H9 (cell line): ENCODE measurements around the gene FOXD2. TPM values are rescaled to one million over a fixed set of nuclear protein-coding genes. Genes with fewer than 3 reads are reported as not detected.

Source experiments
- DNase-seq: peaks from one replicate; pipeline ENCODE4 v3.0.0-alpha.2; 2017
- H2AFZ ChIP-seq: one replicate; pipeline ENCODE4 v1.6.1; 2013; ENCODE audit warnings: mild to moderate bottlenecking, low read length, control low read depth, moderate library complexity
- H2AK5ac ChIP-seq: 2 replicates; pipeline ENCODE4 v1.6.1; 2013; ENCODE audit warnings: low read length, control low read depth, mixed read lengths; ENCODE audit not compliant: insufficient read length
- H2BK120ac ChIP-seq: one replicate; pipeline ENCODE4 v1.6.1; 2013; ENCODE audit warnings: low read depth, mild to moderate bottlenecking, low read length, control low read depth, inconsistent platforms; ENCODE audit not compliant: poor library complexity, severe bottlenecking
- H2BK12ac ChIP-seq: 2 replicates; pipeline ENCODE4 v1.6.1; 2013; ENCODE audit warnings: low read length, control low read depth, mixed read lengths, low read depth; ENCODE audit not compliant: insufficient read length
- H2BK15ac ChIP-seq: 2 replicates; pipeline ENCODE4 v1.6.1; 2013; ENCODE audit warnings: low read depth, low read length, control low read depth
- H2BK20ac ChIP-seq: one replicate; pipeline ENCODE4 v1.6.1; 2013; ENCODE audit warnings: low read depth, mild to moderate bottlenecking, low read length, control low read depth, inconsistent platforms; ENCODE audit not compliant: poor library complexity, severe bottlenecking
- H2BK5ac ChIP-seq: 2 replicates; pipeline ENCODE4 v1.6.1; 2013; ENCODE audit warnings: low read length, control low read depth, mixed read lengths; ENCODE audit not compliant: insufficient read length
- H3K14ac ChIP-seq: 2 replicates; pipeline ENCODE4 v1.6.1; 2013; ENCODE audit warnings: low read length, control low read depth; ENCODE audit not compliant: insufficient read depth
- H3K18ac ChIP-seq: 2 replicates; pipeline ENCODE4 v1.6.1; 2013; ENCODE audit warnings: low read depth, mild to moderate bottlenecking, mixed read lengths, low read length, control low read depth; ENCODE audit not compliant: insufficient read length
- H3K23ac ChIP-seq: 2 replicates; pipeline ENCODE4 v1.6.1; 2013; ENCODE audit warnings: low read length, control low read depth, mixed read lengths, low read depth; ENCODE audit not compliant: insufficient read length
- H3K23me2 ChIP-seq: 2 replicates; pipeline ENCODE4 v1.6.1; 2013; ENCODE audit warnings: low read depth, mild to moderate bottlenecking, mixed read lengths, low read length, control low read depth; ENCODE audit not compliant: insufficient read length, poor library complexity, severe bottlenecking
- H3K27ac ChIP-seq: 2 replicates; pipeline ENCODE4 v1.5.1; 2013; ENCODE audit warnings: low read length, control low read depth, mixed read lengths, low read depth; ENCODE audit not compliant: insufficient read length
- H3K27me3 ChIP-seq: 2 replicates; pipeline ENCODE4 v1.6.1; 2013; ENCODE audit warnings: low read length, control low read depth, inconsistent platforms; ENCODE audit not compliant: insufficient read depth
- H3K4ac ChIP-seq: 2 replicates; pipeline ENCODE4 v1.6.1; 2013; ENCODE audit warnings: low read depth, mild to moderate bottlenecking, control low read depth, inconsistent platforms, low read length, moderate library complexity
- H3K4me1 ChIP-seq: 2 replicates; pipeline ENCODE4 v1.6.1; 2013; ENCODE audit warnings: low read length, control low read depth, inconsistent platforms; ENCODE audit not compliant: insufficient read depth
- H3K4me2 ChIP-seq: 2 replicates; pipeline ENCODE4 v1.6.1; 2013; ENCODE audit warnings: low read length, control low read depth, mixed read lengths; ENCODE audit not compliant: insufficient read length, insufficient read depth
- H3K56ac ChIP-seq: 2 replicates; pipeline ENCODE4 v1.6.1; 2013; ENCODE audit warnings: low read depth, mild to moderate bottlenecking, mixed read lengths, low read length, control low read depth; ENCODE audit not compliant: insufficient read length
- H3K79me1 ChIP-seq: 2 replicates; pipeline ENCODE4 v1.6.1; 2013; ENCODE audit warnings: low read depth, mild to moderate bottlenecking, moderate library complexity, low read length, control low read depth, inconsistent platforms; ENCODE audit not compliant: insufficient read depth, poor library complexity, severe bottlenecking
- H3K79me2 ChIP-seq: 2 replicates; pipeline ENCODE4 v1.6.1; 2013; ENCODE audit warnings: low read length, control low read depth, inconsistent platforms; ENCODE audit not compliant: insufficient read depth
- H3K9ac ChIP-seq: 2 replicates; pipeline ENCODE4 v1.6.1; 2013; ENCODE audit warnings: low read length, control low read depth, mixed read lengths; ENCODE audit not compliant: insufficient read length; ENCODE audit errors: extremely low read depth
- H3K9me3 ChIP-seq: one replicate; pipeline ENCODE4 v1.6.1; 2013; ENCODE audit warnings: low read depth, low read length, inconsistent platforms; ENCODE audit not compliant: control insufficient read depth
- H3T11ph ChIP-seq: one replicate; pipeline ENCODE4 v1.6.1; 2013; ENCODE audit warnings: mild to moderate bottlenecking, low read length, control low read depth, inconsistent platforms
- H4K20me1 ChIP-seq: one replicate; pipeline ENCODE4 v1.6.1; 2013; ENCODE audit not compliant: control insufficient read depth, insufficient read length, insufficient read depth
- H4K5ac ChIP-seq: 2 replicates; pipeline ENCODE4 v1.6.1; 2013; ENCODE audit warnings: low read depth, mild to moderate bottlenecking, mixed read lengths, low read length, control low read depth; ENCODE audit not compliant: insufficient read length
- H4K8ac ChIP-seq: replicated peaks from 2 replicates; pipeline ENCODE4 v1.6.1; 2013; ENCODE audit warnings: low read length, control low read depth, mixed read lengths, low read depth; ENCODE audit not compliant: insufficient read length
- H4K91ac ChIP-seq: 2 replicates; pipeline ENCODE4 v1.6.1; 2013; ENCODE audit warnings: low read depth, mild to moderate bottlenecking, moderate library complexity, mixed read lengths, low read length, control low read depth; ENCODE audit not compliant: insufficient read length
- H3K27ac Mint-ChIP-seq, 3 experiments: 2 replicates in 2 of 3; 3 replicates in 1 of 3; pipeline ENCODE4 v1.8.0; 2020 to 2021; ENCODE audit warnings: mixed read lengths in 3 of 3, mild to moderate bottlenecking in 1 of 3, moderate library complexity in 1 of 3
- H3K27me3 Mint-ChIP-seq: 2 replicates; pipeline ENCODE4 v1.8.0; 2021; ENCODE audit warnings: low read depth, mild to moderate bottlenecking, moderate library complexity, mixed read lengths
- H3K36me3 Mint-ChIP-seq, 3 experiments: 2 replicates in 2 of 3; 3 replicates in 1 of 3; pipeline ENCODE4 v1.8.0; 2020 to 2021; ENCODE audit warnings: low read depth in 3 of 3, mixed read lengths in 3 of 3; ENCODE audit not compliant: insufficient read depth in 1 of 3
- H3K4me1 Mint-ChIP-seq, 2 experiments: 2 replicates each; pipeline ENCODE4 v1.8.0; 2020; ENCODE audit warnings: mixed read lengths in 2 of 2
- H3K4me3 Mint-ChIP-seq, 2 experiments: 2 replicates in 1 of 2; 3 replicates in 1 of 2; pipeline ENCODE4 v1.8.0; 2020 to 2021; ENCODE audit warnings: mild to moderate bottlenecking in 2 of 2, mixed read lengths in 2 of 2, moderate library complexity in 1 of 2
- H3K9me3 Mint-ChIP-seq, 2 experiments: 2 replicates in 1 of 2; 3 replicates in 1 of 2; pipeline ENCODE4 v1.8.0; 2020; ENCODE audit warnings: mild to moderate bottlenecking in 2 of 2, mixed read lengths in 2 of 2, moderate library complexity in 1 of 2
- CTCF ChIP-seq: fragments of 200-600 bp; sonication (generic); conservative IDR thresholded peaks from 3 replicates; pipeline ENCODE4 v1.8.0; 2021; ENCODE audit warnings: antibody characterized with exemption, mild to moderate bottlenecking
- WGBS: extraction: QIAGEN DNeasy Blood & Tissue Kit; methylation state at CpG from one replicate; pipeline ENCODE4 v1.1.7; 2013; ENCODE audit warnings: missing lambda C conversion rate, low lambda C conversion rate, mixed read lengths; ENCODE audit not compliant: insufficient read length; ENCODE audit errors: extremely low coverage; 5-methylcytosine and 5-hydroxymethylcytosine counted together
- total RNA-seq: library from RNA; stranded (reverse); gene quantifications from 2 replicates; pipeline ENCODE4 v1.2.1, GENCODE V29; 2021

The FOXD2 gene
- total RNA-seq, 1 experiment from 2014 or later, result not detected

DNA sequence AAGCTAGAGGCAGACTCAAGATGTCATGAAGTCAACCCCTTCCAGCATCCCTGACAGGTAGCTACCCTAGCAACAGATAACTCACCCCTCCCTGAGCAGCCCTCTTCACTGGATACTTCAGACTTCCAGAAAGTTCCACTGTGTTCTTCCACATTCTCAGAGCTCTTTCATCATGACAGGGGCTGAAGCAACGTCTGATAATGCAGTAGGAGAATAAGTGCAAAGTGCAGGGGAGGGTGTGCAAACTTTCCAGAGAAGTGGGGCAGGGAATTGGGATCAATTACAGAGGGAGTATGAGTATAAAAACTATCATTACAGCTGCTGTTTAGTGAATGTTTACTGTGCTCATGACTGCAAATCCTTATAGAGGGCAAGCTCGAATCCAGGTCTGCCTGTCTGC is 48.1 kb upstream of the FOXD2 start:
- H3K4me1 ChIP-seq, result no peaks in the 10 kb centered on the region
- H3K4me3 Mint-ChIP-seq, result no peak overlapping the region
- DNase-seq, result no peak
- no peak overlapping the region for H4K91ac ChIP-seq
- H2BK12ac ChIP-seq, result no peak overlapping the region
- H2BK20ac ChIP-seq, result no peak overlapping the region
- H3K36me3 Mint-ChIP-seq, result no peaks in the 10 kb centered on the region
- no peaks in the 10 kb centered on the region for H4K20me1 ChIP-seq
- H3K27ac Mint-ChIP-seq, result no peak overlapping the region
- H3K9me3 Mint-ChIP-seq, result no peaks in the 10 kb centered on the region
- no peak overlapping the region for H3T11ph ChIP-seq
- no peaks in the 10 kb centered on the region for H3K79me1 ChIP-seq
- no peaks in the 10 kb centered on the region for H3K23me2 ChIP-seq
- no peak overlapping the region for H3K27ac ChIP-seq
- peaks cover 3% of the 10 kb centered on the region; the same call in 1 of the 2 replicates for H3K27me3 ChIP-seq
- H3K4me1 Mint-ChIP-seq, result peaks cover 0 to 2% of the 10 kb centered on the region in 2 experiments; a peak in 2 of 4 replicates
- no peak overlapping the region for H3K18ac ChIP-seq
- H3K4me2 ChIP-seq, result no peak overlapping the region
- H3K23ac ChIP-seq, result no peak overlapping the region
- H3K56ac ChIP-seq, result no peak overlapping the region
- H2BK15ac ChIP-seq, result no peak overlapping the region
- H3K27me3 Mint-ChIP-seq, result peaks cover 62% of the 10 kb centered on the region
- no peak for TF ChIP-seq CTCF
- no peaks in the 10 kb centered on the region for H3K79me2 ChIP-seq
- no peak overlapping the region for H4K5ac ChIP-seq
- no peak overlapping the region for H2BK5ac ChIP-seq
- H2BK120ac ChIP-seq, result no peak overlapping the region
- H3K4ac ChIP-seq, result no peak overlapping the region
- H3K9ac ChIP-seq, result no peak overlapping the region
- no peaks in the 10 kb centered on the region for H3K9me3 ChIP-seq
- H3K14ac ChIP-seq, result no peak overlapping the region
- H2AFZ ChIP-seq, result no peak overlapping the region
- no peak overlapping the region for H2AK5ac ChIP-seq
- no CpG with 5 or more reads among the region's 2 CpGs for WGBS
- H4K8ac ChIP-seq, result no peak overlapping the region
